ENCODE results near the gene TNN. TPM values are rescaled to one million over a fixed set of nuclear protein-coding genes. Genes with fewer than 3 reads are reported as not detected.

TNN gene
- total RNA-seq, 1 experiment from 2014 or later: 0.11 TPM

- no peak overlapping the region for H2BK20ac ChIP-seq (ENCODE audit: low read depth, low read length, poor library complexity, severe bottlenecking)
- H4K5ac ChIP-seq (ENCODE audit: insufficient read length, low read depth, low read length): no peak overlapping the region
- no peak for TF ChIP-seq CTCF (conservative IDR thresholded peaks at IDR 0.05)
- H3K4me1 ChIP-seq (ENCODE audit: insufficient read depth, low read length): no peaks in the 10 kb centered on the region
- no peaks in the 10 kb centered on the region for H3K36me3 Mint-ChIP-seq (ENCODE audit: insufficient read depth in 1 of 3, low read depth in 3 of 3)
- H3K4me3 Mint-ChIP-seq: no peak overlapping the region
- no peaks in the 10 kb centered on the region for H3K27me3 Mint-ChIP-seq (ENCODE audit: low read depth)
- H3K23ac ChIP-seq (ENCODE audit: insufficient read length, low read depth, low read length): no peak overlapping the region
- no peak overlapping the region for H3K9ac ChIP-seq (ENCODE audit: extremely low read depth, insufficient read length, low read length)
- H3K79me1 ChIP-seq (ENCODE audit: insufficient read depth, low read depth, low read length, poor library complexity, severe bottlenecking): no peaks in the 10 kb centered on the region
- no peaks in the 10 kb centered on the region for H3K27me3 ChIP-seq (ENCODE audit: insufficient read depth, low read length)
- no peak overlapping the region for H2BK5ac ChIP-seq (ENCODE audit: insufficient read length, low read length)
- no peaks in the 10 kb centered on the region for H3K79me2 ChIP-seq (ENCODE audit: insufficient read depth, low read length)
- H3T11ph ChIP-seq (ENCODE audit: low read length): no peak overlapping the region
- no peak overlapping the region for H2BK15ac ChIP-seq (ENCODE audit: low read depth, low read length)
- no peaks in the 10 kb centered on the region for H3K9me3 Mint-ChIP-seq
- no peak overlapping the region for H2BK120ac ChIP-seq (ENCODE audit: low read depth, low read length, poor library complexity, severe bottlenecking)
- H3K4me1 Mint-ChIP-seq: peaks cover 14 to 23% of the 10 kb centered on the region in 2 experiments
- no peak overlapping the region for H3K4me2 ChIP-seq (ENCODE audit: insufficient read depth, insufficient read length, low read length)
- H4K20me1 ChIP-seq (ENCODE audit: control insufficient read depth, insufficient read depth, insufficient read length): no peaks in the 10 kb centered on the region
- H3K18ac ChIP-seq (ENCODE audit: insufficient read length, low read depth, low read length): no peak overlapping the region
- H3K27ac Mint-ChIP-seq: no peak overlapping the region
- H2AFZ ChIP-seq (ENCODE audit: low read length): no peak overlapping the region
- H3K14ac ChIP-seq (ENCODE audit: insufficient read depth, low read length): no peak overlapping the region
- no peak overlapping the region for H3K4ac ChIP-seq (ENCODE audit: low read depth, low read length)
- no peak for DNase-seq
- no peak overlapping the region for H4K91ac ChIP-seq (ENCODE audit: insufficient read length, low read depth, low read length)
- WGBS (ENCODE audit: extremely low coverage, insufficient read length, low lambda C conversion rate): no CpG with 5 or more reads among the region's 4 CpGs
- no peaks in the 10 kb centered on the region for H3K9me3 ChIP-seq (ENCODE audit: control insufficient read depth, low read depth, low read length)
- no peak overlapping the region for H2AK5ac ChIP-seq (ENCODE audit: insufficient read length, low read length)
- H3K27ac ChIP-seq (ENCODE audit: insufficient read length, low read depth, low read length): no peak overlapping the region
- H2BK12ac ChIP-seq (ENCODE audit: insufficient read length, low read depth, low read length): no peak overlapping the region
- H3K56ac ChIP-seq (ENCODE audit: insufficient read length, low read depth, low read length): no peak overlapping the region
- H3K23me2 ChIP-seq (ENCODE audit: insufficient read length, low read depth, low read length, poor library complexity, severe bottlenecking): no peaks in the 10 kb centered on the region
- no peak overlapping the region for H4K8ac ChIP-seq (replicated peaks; ENCODE audit: insufficient read length, low read depth, low read length)
These were observed 114.6 kb downstream of the TNN start for GRCh38 chr1:175182201-175182746.
